Sigmoid colon (tissue), 7 donors: ENCODE data around the gene GPC3. TPM values are rescaled to one million over a fixed set of nuclear protein-coding genes. Genes with fewer than 3 reads are reported as not detected.

Experiments
- DNase-seq: peaks from one replicate; pipeline ENCODE4 v3.0.0-alpha.2; 2019
- H3K27ac ChIP-seq, 4 donors: fragments of 200-600 bp; sonication (generic); one replicate each; pipeline ENCODE4 v1.5.1; 2016 to 2019; ENCODE audit warnings: mild to moderate bottlenecking in 1 of 4
- H3K27me3 ChIP-seq, 3 donors: fragments of 200-600 bp; sonication (generic); one replicate each; pipeline ENCODE4 v1.5.1; 2019; ENCODE audit warnings: mild to moderate bottlenecking in 1 of 3
- H3K36me3 ChIP-seq, 4 donors: fragments of 200-600 bp; sonication (generic); one replicate each; pipeline ENCODE4 v1.5.1; 2016 to 2019
- H3K4me1 ChIP-seq, 4 donors: fragments of 200-600 bp; sonication (generic); one replicate each; pipeline ENCODE4 v1.5.1; 2017 to 2019
- H3K4me3 ChIP-seq, 4 donors: fragments of 200-600 bp; sonication (generic); one replicate each; pipeline ENCODE4 v1.5.1; 2017 to 2019; ENCODE audit warnings: mild to moderate bottlenecking in 2 of 4, moderate library complexity in 1 of 4
- H3K9me3 ChIP-seq, 4 donors: fragments of 200-600 bp in 3 of 4; sonication (generic) in 3 of 4; one replicate each; pipeline versions ENCODE4 v1.5.1 to v1.6.1; 2013 to 2019
- CTCF ChIP-seq, 4 experiments: fragments of 450-650 bp in 3 of 4; fragments of 200-600 bp in 1 of 4; IDR thresholded peaks; one replicate each; pipeline ENCODE4 v1.5.1; 2016 to 2019; ENCODE audit warnings: antibody characterized with exemption in 4 of 4, mild to moderate bottlenecking in 3 of 4, moderate library complexity in 2 of 4
- EP300 ChIP-seq, 4 donors: sonication (generic); formaldehyde crosslinking; IDR thresholded peaks; one replicate each; pipeline ENCODE4 v1.6.1; 2017; ENCODE audit warnings: antibody characterized with exemption in 4 of 4
- POLR2A ChIP-seq, 2 donors: fragments of 450-650 bp; IDR thresholded peaks; one replicate each; pipeline ENCODE4 v1.6.1; 2016; ENCODE audit warnings: antibody characterized with exemption in 2 of 2, mild to moderate bottlenecking in 2 of 2, moderate library complexity in 2 of 2
- POLR2AphosphoS5 ChIP-seq, 4 donors: sonication (generic); formaldehyde crosslinking; IDR thresholded peaks; one replicate each; pipeline ENCODE4 v1.6.1; 2017; ENCODE audit warnings: antibody characterized with exemption in 4 of 4
- WGBS, 2 donors: extraction: QIAGEN DNeasy Blood & Tissue Kit; methylation state at CpG; one replicate each; pipeline ENCODE4 v1.1.7; 2013; 5-methylcytosine and 5-hydroxymethylcytosine counted together
- intact Hi-C: fragments of 100-400 bp; cut with DNase I; formaldehyde crosslinking; loops from one replicate; pipeline ENCODE4 v1.15.1; 2023
- polyA plus RNA-seq, 3 donors: library from polyadenylated mRNA; stranded (reverse); fragments of 200-250 nt; gene quantifications; one replicate each; pipeline ENCODE4 v1.2.3, GENCODE V29; 2013
- total RNA-seq, 4 donors: library from RNA; depleted of rRNA; stranded (reverse); fragments of >200 nt; gene quantifications; one replicate each; pipeline ENCODE4 v1.1.0, GENCODE V29; 2016
- donor health status: healthy with polysubstance abuse.
- donor health status: Bipolar disorder and iron deficiency.
- donor health status: healthy.

Gene GPC3
- total and polyA plus RNA-seq, 7 donors = 0.46 to 31.4 (median 2.7) TPM

- DNase-seq = no peak
- Histone ChIP-seq H3K4me1 (no peaks in the 10 kb centered on the region), H3K27me3 (no peaks in the 10 kb centered on the region), H3K36me3 (no peaks in the 10 kb centered on the region), H3K27ac (no peak overlapping the region), H3K4me3 (no peak overlapping the region), H3K9me3 (no peaks in the 10 kb centered on the region)
- intact Hi-C loops = no loop called here
- TF ChIP-seq POLR2A (IDR thresholded peaks at IDR 0.05) = no peak
- TF ChIP-seq EP300 (IDR thresholded peaks at IDR 0.05) = no peak
- TF ChIP-seq POLR2AphosphoS5 (IDR thresholded peaks at IDR 0.05) = no peak
- TF ChIP-seq CTCF (IDR thresholded peaks at IDR 0.05) = no peak
- WGBS, 2 donors = 90 to 92% methylated on average over 4 of the region's 4 CpGs
Observed at GRCh38 chrX:133648594-133648993, 336.8 kb downstream of the GPC3 start.

GRCh38 chrX:133646719-133647116, 338.7 kb downstream of the GPC3 start:
- intact Hi-C loops = no loop called here
- Histone ChIP-seq H3K4me1 (no peaks in the 10 kb centered on the region), H3K27me3 (no peaks in the 10 kb centered on the region), H3K9me3 (no peaks in the 10 kb centered on the region), H3K27ac (peak overlapping the region in 3 of 4 donors; percentile 28 to 42 (median 40)), H3K4me3 (no peak overlapping the region), H3K36me3 (no peaks in the 10 kb centered on the region)
- TF ChIP-seq EP300 (IDR thresholded peaks at IDR 0.05) = no peak
- TF ChIP-seq CTCF (IDR thresholded peaks at IDR 0.05) = no peak
- TF ChIP-seq POLR2A (IDR thresholded peaks at IDR 0.05) = no peak
- no peak for TF ChIP-seq POLR2AphosphoS5 (IDR thresholded peaks at IDR 0.05)
- no peak for DNase-seq
- WGBS, 2 donors = 85 to 87% methylated on average over 3 of the region's 3 CpGs

DNA sequence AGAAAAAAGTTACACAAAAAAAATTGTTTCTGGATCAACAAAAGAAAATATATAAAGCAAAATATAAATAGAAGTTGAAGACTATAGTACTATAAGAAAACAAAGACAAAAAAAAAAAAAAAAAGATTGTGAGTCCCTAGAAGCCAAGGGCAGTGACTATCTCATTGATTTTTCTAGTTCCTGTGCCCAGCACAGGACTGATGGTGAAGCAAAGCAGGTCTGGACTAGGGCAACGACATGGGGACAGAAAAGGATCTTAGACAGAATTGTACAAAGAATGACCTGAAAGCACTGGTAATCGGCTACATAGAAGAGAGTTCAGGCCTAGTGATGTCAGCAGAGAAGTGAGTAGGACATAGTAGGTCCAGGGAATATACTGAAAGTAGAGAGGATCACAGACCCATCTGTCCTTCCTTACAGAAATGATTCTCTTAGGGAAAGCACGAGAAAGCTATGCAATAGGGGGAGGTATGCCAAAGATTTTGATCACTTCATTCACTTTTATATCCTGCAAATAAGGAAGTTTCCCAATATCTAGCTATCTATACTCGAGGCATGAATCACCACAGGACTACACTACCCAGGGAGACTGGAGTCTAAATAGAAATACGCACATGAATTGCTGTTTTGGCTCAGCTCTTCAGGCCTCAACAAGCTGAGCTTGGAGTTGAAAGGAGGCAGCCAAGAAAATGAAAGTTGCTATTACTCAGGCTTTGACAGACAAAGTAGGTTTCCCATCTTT, 339.2 kb downstream of the GPC3 start:
- TF ChIP-seq EP300 (IDR thresholded peaks at IDR 0.05) (no peak), POLR2AphosphoS5 (IDR thresholded peaks at IDR 0.05) (peak in 1 of 4 donors; percentile 20)
- intact Hi-C loops = no loop called here
- Histone ChIP-seq H3K4me3 (no peak overlapping the region), H3K9me3 (no peaks in the 10 kb centered on the region), H3K36me3 (no peaks in the 10 kb centered on the region), H3K27ac (peak overlapping the region in 3 of 4 donors; percentile 28 to 42 (median 40)), H3K4me1 (no peaks in the 10 kb centered on the region), H3K27me3 (no peaks in the 10 kb centered on the region)
- DNase-seq = no peak
- 57 to 64% methylated on average over 5 of the region's 5 CpGs for WGBS, 2 donors

- intact Hi-C loops = no loop called here
Observed at GRCh38 chrX:133645256-133645655, 340.1 kb downstream of the GPC3 start.

More at GRCh38 chrX:133645256-133645655, 340.1 kb downstream of the GPC3 start:
- Histone ChIP-seq H3K27ac (no peak overlapping the region), H3K27me3 (no peaks in the 10 kb centered on the region), H3K9me3 (no peaks in the 10 kb centered on the region), H3K4me3 (no peak overlapping the region), H3K4me1 (no peaks in the 10 kb centered on the region), H3K36me3 (no peaks in the 10 kb centered on the region)
- TF ChIP-seq POLR2A (IDR thresholded peaks at IDR 0.05) (no peak), POLR2AphosphoS5 (IDR thresholded peaks at IDR 0.05) (no peak), EP300 (IDR thresholded peaks at IDR 0.05) (no peak), CTCF (IDR thresholded peaks at IDR 0.05) (no peak)
- no peak for DNase-seq
- WGBS, 2 donors = 64 to 72% methylated on average over 6 of the region's 6 CpGs
